ENCODE data around the gene STAB2.
A peak's percentile ranks its signal among the peaks of the same experiment; 100 is the strongest.

The STAB2 gene

GRCh38 chr12:103586791-103587370 is at the start of gene STAB2:
Gene STAB2, plus strand, starts transcription at chr12:103587273. Its CDS starts 204 bp downstream, at chr12:103587477.
- no peak for DNase-seq (ENCODE audit: insufficient read length, low spot score)
- FAIRE-seq: no peak

- FAIRE-seq (no peak), DNase-seq (ENCODE audit: insufficient read length, low spot score) (no peak)
These were observed 48.7 kb upstream of the STAB2 start for GRCh38 chr12:103538397-103538796.

- FAIRE-seq (no peak), DNase-seq (ENCODE audit: insufficient read length, low spot score) (no peak)
These were observed 46.8 kb upstream of the STAB2 start for GRCh38 chr12:103540319-103540718.

GRCh38 chr12:103542078-103542477 is 45.0 kb upstream of the STAB2 start:
- FAIRE-seq (no peak), DNase-seq (ENCODE audit: insufficient read length, low spot score) (no peak)

GRCh38 chr12:103546959-103547358 is 40.1 kb upstream of the STAB2 start:
- DNase-seq (ENCODE audit: insufficient read length, low spot score) (no peak), FAIRE-seq (no peak)

- no peak for FAIRE-seq
- DNase-seq (ENCODE audit: insufficient read length, low spot score): no peak
These were observed 39.7 kb upstream of the STAB2 start for GRCh38 chr12:103547376-103547775.

- no peak for FAIRE-seq
- DNase-seq (ENCODE audit: insufficient read length, low spot score): no peak
These were observed 39.1 kb upstream of the STAB2 start for GRCh38 chr12:103547929-103548328.

GRCh38 chr12:103548622-103549601 is 38.2 kb upstream of the STAB2 start:
- peak; percentile 95 for FAIRE-seq
- DNase-seq (ENCODE audit: insufficient read length, low spot score): peak; percentile 38

- no peak for FAIRE-seq
These were observed 30.0 kb upstream of the STAB2 start for GRCh38 chr12:103556890-103557627.

GRCh38 chr12:103557628-103558010 is 29.5 kb upstream of the STAB2 start:
- DNase-seq (ENCODE audit: insufficient read length, low spot score): no peak
- FAIRE-seq: no peak

More at GRCh38 chr12:103556890-103557627, 30.0 kb upstream of the STAB2 start:
- no peak for DNase-seq (ENCODE audit: insufficient read length, low spot score)

- FAIRE-seq (no peak), DNase-seq (ENCODE audit: insufficient read length, low spot score) (no peak)
These were observed 28.2 kb upstream of the STAB2 start for GRCh38 chr12:103558879-103559278.

GRCh38 chr12:103560604-103561101 is 26.4 kb upstream of the STAB2 start:
- DNase-seq (ENCODE audit: insufficient read length, low spot score) (no peak), FAIRE-seq (no peak)

GRCh38 chr12:103561174-103561573 is 25.9 kb upstream of the STAB2 start:
- FAIRE-seq (no peak), DNase-seq (ENCODE audit: insufficient read length, low spot score) (no peak)

GRCh38 chr12:103566398-103566797 is 20.7 kb upstream of the STAB2 start:
- FAIRE-seq: no peak
- no peak for DNase-seq (ENCODE audit: insufficient read length, low spot score)

GRCh38 chr12:103569278-103569677 is 17.8 kb upstream of the STAB2 start:
- DNase-seq (ENCODE audit: insufficient read length, low spot score): no peak
- no peak for FAIRE-seq

- no peak for DNase-seq (ENCODE audit: insufficient read length, low spot score)
- FAIRE-seq: no peak
These were observed 15.8 kb upstream of the STAB2 start for GRCh38 chr12:103571286-103571685.

- no peak for DNase-seq (ENCODE audit: insufficient read length, low spot score)
These were observed 14.6 kb upstream of the STAB2 start for GRCh38 chr12:103572312-103573045.

GRCh38 chr12:103573185-103573584 is 13.9 kb upstream of the STAB2 start:
- FAIRE-seq: no peak
- DNase-seq (ENCODE audit: insufficient read length, low spot score): no peak

More at GRCh38 chr12:103572312-103573045, 14.6 kb upstream of the STAB2 start:
- no peak for FAIRE-seq

- DNase-seq (ENCODE audit: insufficient read length, low spot score) (no peak), FAIRE-seq (no peak)
These were observed 8.1 kb upstream of the STAB2 start for GRCh38 chr12:103578926-103579325.

- no peak for FAIRE-seq
- DNase-seq (ENCODE audit: insufficient read length, low spot score): no peak
These were observed 7.0 kb upstream of the STAB2 start for GRCh38 chr12:103580026-103580425.
